Spleen (tissue), 7 donors: ENCODE results near the gene AGMO.

ENCODE experiments used
- POLR2AphosphoS5 ChIP-seq, 3 donors: sonication (generic); formaldehyde crosslinking; IDR thresholded peaks; one replicate each; pipeline ENCODE4 v1.5.1; 2017; ENCODE audit warnings: antibody characterized with exemption in 3 of 3
- TF ChIP-seq, protein P1 (sequence below), 11 experiments: fragments of 200-600 bp in 7 of 11; fragments of 450-650 bp in 4 of 11; sonication (generic) in 4 of 11; IDR thresholded peaks in 8 of 11; conservative IDR thresholded peaks in 3 of 11; 1 replicate in 7 of 11; 2 replicates in 4 of 11; pipeline versions ENCODE4 v1.4.0 to v1.8.0; 2016 to 2021; ENCODE audit warnings: antibody characterized with exemption in 11 of 11, inconsistent platforms in 4 of 11, mild to moderate bottlenecking in 1 of 11
- donor health status: DM: no; HTN: no; CAD: no; lungs with moderate emphysema.
- donor health status: DM: no; HTN: no; CAD: no.
- donor health status: DM: no; HTN: no; CAD: no.

DNA sequence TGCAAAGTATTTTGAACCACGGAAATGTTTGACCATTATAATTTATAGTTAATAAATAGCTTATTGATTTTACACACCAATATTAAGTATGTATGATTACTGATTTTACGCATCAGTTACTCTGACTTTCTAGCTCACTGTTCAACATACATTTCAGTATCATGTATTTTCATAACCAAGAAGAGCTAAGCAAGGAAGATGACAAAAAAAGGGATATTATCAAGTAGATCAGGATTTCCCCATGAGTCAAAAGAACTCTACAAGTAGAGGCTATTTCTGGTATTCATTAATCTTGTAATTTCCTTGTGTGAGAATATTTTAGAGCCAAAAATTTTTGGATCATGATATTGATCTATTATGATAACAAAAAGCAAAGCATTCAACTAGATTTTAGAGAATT is 131.6 kb downstream of the AGMO start:
- TF ChIP-seq POLR2AphosphoS5 (IDR thresholded peaks at IDR 0.05): no peak
- TF ChIP-seq, protein P1, sequence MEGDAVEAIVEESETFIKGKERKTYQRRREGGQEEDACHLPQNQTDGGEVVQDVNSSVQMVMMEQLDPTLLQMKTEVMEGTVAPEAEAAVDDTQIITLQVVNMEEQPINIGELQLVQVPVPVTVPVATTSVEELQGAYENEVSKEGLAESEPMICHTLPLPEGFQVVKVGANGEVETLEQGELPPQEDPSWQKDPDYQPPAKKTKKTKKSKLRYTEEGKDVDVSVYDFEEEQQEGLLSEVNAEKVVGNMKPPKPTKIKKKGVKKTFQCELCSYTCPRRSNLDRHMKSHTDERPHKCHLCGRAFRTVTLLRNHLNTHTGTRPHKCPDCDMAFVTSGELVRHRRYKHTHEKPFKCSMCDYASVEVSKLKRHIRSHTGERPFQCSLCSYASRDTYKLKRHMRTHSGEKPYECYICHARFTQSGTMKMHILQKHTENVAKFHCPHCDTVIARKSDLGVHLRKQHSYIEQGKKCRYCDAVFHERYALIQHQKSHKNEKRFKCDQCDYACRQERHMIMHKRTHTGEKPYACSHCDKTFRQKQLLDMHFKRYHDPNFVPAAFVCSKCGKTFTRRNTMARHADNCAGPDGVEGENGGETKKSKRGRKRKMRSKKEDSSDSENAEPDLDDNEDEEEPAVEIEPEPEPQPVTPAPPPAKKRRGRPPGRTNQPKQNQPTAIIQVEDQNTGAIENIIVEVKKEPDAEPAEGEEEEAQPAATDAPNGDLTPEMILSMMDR (IDR thresholded peaks at IDR 0.05 in 8 of 11, conservative IDR thresholded peaks at IDR 0.05 in 3 of 11): no peak
